ENCODE measurements around the gene ENTREP3. TPM values are rescaled to one million over a fixed set of nuclear protein-coding genes. Genes with fewer than 3 reads are reported as not detected.

ENTREP3 gene
- total RNA-seq, 2 donors from 2014 or later = 49.5 to 65.9 TPM

- WGBS, 2 experiments (ENCODE audit: insufficient coverage in 1 of 2, insufficient read length in 1 of 2) = 91 to 97% methylated on average over 12 to 15 of the region's 15 CpGs
- no peak for DNase-seq
- Mint-ChIP-seq H3K4me1 (peaks cover 14% of the 10 kb centered on the region), H3K36me3 (ENCODE audit: low read depth) (peaks cover 54% of the 10 kb centered on the region), H3K9me3 (no peaks in the 10 kb centered on the region), H3K27ac (no peak overlapping the region), H3K27me3 (ENCODE audit: insufficient read depth) (no peaks in the 10 kb centered on the region), H3K4me3 (no peak overlapping the region)
- TF ChIP-seq CTCF (conservative IDR thresholded peaks at IDR 0.05) = no peak
- H3K9me3 ChIP-seq (ENCODE audit: control insufficient read depth, low read length) = no peaks in the 10 kb centered on the region
- no peak overlapping the region for H3K9ac ChIP-seq (ENCODE audit: extremely low read depth, low read length, poor library complexity, severe bottlenecking)
- peak overlapping the region; percentile 99 for H3K27ac ChIP-seq (ENCODE audit: low read depth, low read length)
- no peak overlapping the region for H3K4me3 ChIP-seq (ENCODE audit: low read length)
- H3K36me3 ChIP-seq (ENCODE audit: control insufficient read depth, insufficient read depth, low read length) = peaks cover 16% of the 10 kb centered on the region
- no peaks in the 10 kb centered on the region for H3K4me1 ChIP-seq (ENCODE audit: control insufficient read depth, insufficient read depth, low read length)
- H3K27me3 ChIP-seq (ENCODE audit: control insufficient read depth, insufficient read depth, low read length, poor library complexity, severe bottlenecking) = no peaks in the 10 kb centered on the region
Observed at GRCh38 chr1:155197901-155198546, 57.3 kb downstream of the ENTREP3 start.

Other genes with a start within 250 kb of the ENTREP3 start
- gene DCST2, start 221.7 kb downstream of the ENTREP3 start, total RNA-seq = 1 to 10 TPM in 1 of 2 donors, under 1 TPM in 1; 0.44 to 2.0 TPM
- gene DCST1, start 221.7 kb downstream of the ENTREP3 start, total RNA-seq = not detected
- 10 to 100 TPM; 13.4 to 16.5 TPM for gene ADAM15, start 204.2 kb downstream of the ENTREP3 start, total RNA-seq
- 10 to 100 TPM; 15.9 to 17.9 TPM for gene EFNA4, start 191.7 kb downstream of the ENTREP3 start, total RNA-seq
- gene EFNA3, start 176.6 kb downstream of the ENTREP3 start, total RNA-seq = 1 to 10 TPM; 3.1 to 6.0 TPM
- 1 to 10 TPM; 3.6 to 5.0 TPM for gene EFNA1, start 127.6 kb downstream of the ENTREP3 start, total RNA-seq
- gene SLC50A1, start 119.6 kb downstream of the ENTREP3 start, total RNA-seq = 10 to 100 TPM; 25.1 to 29.8 TPM
- gene DPM3, start 115.0 kb downstream of the ENTREP3 start, total RNA-seq = 10 to 100 TPM; 48.8 to 73.4 TPM
- 100 to 1,000 TPM; 143 to 152 TPM for gene KRTCAP2, start 82.2 kb downstream of the ENTREP3 start, total RNA-seq
- gene TRIM46, start 81.6 kb downstream of the ENTREP3 start, total RNA-seq = 1 to 10 TPM; 5.1 to 7.1 TPM
- gene THBS3, start 47.6 kb downstream of the ENTREP3 start, total RNA-seq = 10 to 100 TPM; 17.6 to 27.9 TPM
- gene MTX1, start 46.8 kb downstream of the ENTREP3 start, total RNA-seq = 10 to 100 TPM; 47.3 to 63.2 TPM
- 10 to 100 TPM; 56.1 TPM for gene SCAMP3, start 6.9 kb upstream of the ENTREP3 start, total RNA-seq
- 10 to 100 TPM; 69.8 to 82.3 TPM for gene CLK2, start 18.0 kb upstream of the ENTREP3 start, total RNA-seq
- gene HCN3, start 22.0 kb upstream of the ENTREP3 start, total RNA-seq = 1 to 10 TPM; 8.7 to 9.2 TPM
- under 1 TPM in 1 of 2 donors, not detected in 1; 0.40 TPM for gene PKLR, start 46.0 kb upstream of the ENTREP3 start, total RNA-seq
- gene FDPS, start 53.4 kb upstream of the ENTREP3 start, total RNA-seq = 100 to 1,000 TPM; 247 to 250 TPM
- gene RUSC1, start 65.4 kb upstream of the ENTREP3 start, total RNA-seq = 10 to 100 TPM; 74.5 to 83.8 TPM

Data from endodermal cell (in vitro differentiated cells).